Mucosa of rectum (tissue), 2 donors: Measurements from ENCODE around the gene SMURF2.

Source experiments
- H3K27ac ChIP-seq, 2 donors: one replicate each; pipeline ENCODE4 v1.7.0; 2013; ENCODE audit warnings: inconsistent platforms in 2 of 2, low read depth in 2 of 2, low read length in 2 of 2
- H3K27me3 ChIP-seq, 2 donors: one replicate each; pipeline ENCODE4 v1.7.0; 2013; ENCODE audit warnings: low read length in 2 of 2; ENCODE audit not compliant: control insufficient read depth in 2 of 2, insufficient read depth in 2 of 2
- H3K36me3 ChIP-seq, 2 donors: one replicate each; pipeline ENCODE4 v1.7.0; 2013; ENCODE audit warnings: low read length in 2 of 2; ENCODE audit not compliant: control insufficient read depth in 2 of 2, insufficient read depth in 2 of 2
- H3K4me1 ChIP-seq, 2 donors: one replicate each; pipeline ENCODE4 v1.7.0; 2013; ENCODE audit warnings: low read length in 2 of 2, mild to moderate bottlenecking in 1 of 2; ENCODE audit not compliant: control insufficient read depth in 2 of 2, insufficient read depth in 2 of 2
- H3K4me3 ChIP-seq, 2 donors: one replicate each; pipeline ENCODE4 v1.7.0; 2013; ENCODE audit warnings: low read length in 2 of 2
- H3K9ac ChIP-seq, 2 donors: one replicate each; pipeline ENCODE4 v1.7.0; 2013; ENCODE audit warnings: low read length in 2 of 2, low read depth in 1 of 2, mild to moderate bottlenecking in 1 of 2
- H3K9me3 ChIP-seq, 2 donors: one replicate each; pipeline ENCODE4 v1.7.0; 2013; ENCODE audit warnings: low read length in 2 of 2; ENCODE audit not compliant: control insufficient read depth in 2 of 2
- donor health status: healthy.
- donor health status: Normal muscosa, but diverticular disease.

SMURF2 gene

DNA sequence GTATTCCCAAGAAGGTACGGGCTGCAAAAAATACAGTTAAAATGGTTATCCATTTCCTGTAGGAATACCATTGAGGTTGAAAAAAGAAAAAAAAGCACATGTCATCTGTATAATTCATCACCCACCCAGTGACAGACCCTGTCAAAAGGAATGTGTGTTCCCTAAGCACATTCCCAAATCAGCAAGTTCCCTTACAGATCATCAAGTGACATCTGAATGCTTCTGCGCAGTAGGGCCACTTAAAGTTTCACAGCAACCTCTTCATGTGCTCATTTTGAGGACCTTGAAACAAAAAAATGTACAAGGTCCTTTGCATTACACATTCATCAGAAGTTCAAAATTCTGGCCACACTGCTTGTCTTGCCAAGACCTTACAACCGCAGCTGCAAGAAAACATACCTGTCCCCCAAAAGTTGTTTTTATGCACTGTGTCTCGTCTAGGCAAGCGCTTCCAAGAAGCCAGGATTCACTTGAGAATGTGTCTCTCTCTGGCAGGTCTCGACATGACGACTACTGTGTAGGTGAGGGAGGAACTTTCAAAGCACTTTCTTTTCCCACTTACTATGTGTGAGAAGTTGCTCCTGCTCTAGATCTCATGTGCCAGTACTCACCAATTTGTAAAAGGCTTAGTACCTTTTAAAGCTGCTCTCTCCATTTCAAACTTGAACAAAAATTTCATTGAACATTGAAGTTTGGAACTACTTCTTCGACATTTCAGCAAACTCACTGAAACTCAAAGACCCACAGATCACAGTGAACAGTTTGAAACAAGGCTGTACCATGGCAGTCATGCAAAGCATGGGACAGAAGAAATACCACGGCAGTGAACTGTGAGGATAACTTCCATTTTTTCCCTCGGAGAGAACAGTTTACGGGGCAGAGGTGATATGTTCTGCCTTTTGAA lies 161.0 kb downstream of the SMURF2 start:
- H3K36me3 ChIP-seq, result peaks cover 62 to 68% of the 10 kb centered on the region in 2 donors
- H3K4me3 ChIP-seq, result no peak overlapping the region

DNA sequence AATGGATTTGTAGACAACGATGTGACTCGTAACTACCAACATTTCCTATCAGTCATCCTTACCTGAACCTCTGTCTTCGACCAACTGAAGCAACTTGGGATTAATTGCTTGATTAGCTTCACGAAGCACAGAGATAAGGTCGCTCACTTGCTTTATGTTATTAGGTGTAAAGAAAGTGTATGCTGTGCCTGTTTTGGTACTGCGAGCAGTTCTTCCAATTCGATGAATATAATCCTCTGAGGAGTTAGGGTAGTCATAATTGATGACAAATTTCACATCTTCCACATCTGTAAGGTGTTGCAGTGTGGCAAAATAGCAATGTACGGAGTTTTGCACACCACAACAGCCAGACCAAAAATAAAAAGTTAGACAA lies 161.6 kb downstream of the SMURF2 start:
- Histone ChIP-seq H3K27ac (no peak overlapping the region), H3K9me3 (no peaks in the 10 kb centered on the region), H3K4me1 (peaks cover 40 to 42% of the 10 kb centered on the region in 2 donors), H3K4me3 (no peak overlapping the region), H3K9ac (no peak overlapping the region), H3K36me3 (peaks cover 62 to 68% of the 10 kb centered on the region in 2 donors), H3K27me3 (no peaks in the 10 kb centered on the region)

More for the DNA sequence above, 161.0 kb downstream of the SMURF2 start:
- H3K27me3 ChIP-seq, result no peaks in the 10 kb centered on the region
- no peaks in the 10 kb centered on the region for H3K9me3 ChIP-seq
- H3K4me1 ChIP-seq, result peaks cover 36 to 41% of the 10 kb centered on the region in 2 donors
- H3K9ac ChIP-seq, result no peak overlapping the region
- H3K27ac ChIP-seq, result no peak overlapping the region

DNA sequence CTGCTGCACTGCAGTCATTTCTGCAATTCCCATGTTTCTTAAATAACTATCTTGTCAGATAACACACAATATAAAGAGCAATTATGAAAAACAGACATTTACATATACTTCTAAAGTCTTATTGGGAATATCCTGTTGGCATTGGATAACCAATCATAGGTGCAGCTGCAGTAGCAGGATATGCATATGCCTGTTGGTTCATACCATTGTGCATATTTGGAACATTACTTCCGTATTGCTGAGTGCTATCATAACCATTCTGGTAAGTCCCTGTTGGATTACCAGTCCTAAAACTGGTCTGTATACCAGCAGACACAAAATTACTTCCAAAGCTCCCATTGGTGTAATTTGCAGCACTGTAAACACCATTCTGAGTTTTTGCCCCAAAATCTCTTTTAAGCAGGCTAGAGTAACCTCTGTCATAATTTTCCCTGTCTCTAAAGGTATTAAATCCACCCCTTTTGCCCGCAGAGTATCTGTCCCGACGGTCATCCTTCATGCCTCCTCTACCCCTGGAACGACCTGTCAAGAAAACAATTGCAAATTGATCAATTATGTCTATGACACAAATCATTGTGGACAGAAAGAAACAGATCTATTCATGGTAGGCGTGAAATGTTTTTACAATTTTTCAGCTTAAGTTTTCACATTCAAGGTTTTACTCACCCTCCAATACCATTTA lies 162.2 kb downstream of the SMURF2 start:
- H3K9me3 ChIP-seq, result no peaks in the 10 kb centered on the region
- peaks cover 40 to 42% of the 10 kb centered on the region in 2 donors for H3K4me1 ChIP-seq
- no peak overlapping the region for H3K9ac ChIP-seq
- peaks cover 62 to 67% of the 10 kb centered on the region in 2 donors for H3K36me3 ChIP-seq
- no peak overlapping the region for H3K4me3 ChIP-seq
- no peak overlapping the region for H3K27ac ChIP-seq
- no peaks in the 10 kb centered on the region for H3K27me3 ChIP-seq

DNA sequence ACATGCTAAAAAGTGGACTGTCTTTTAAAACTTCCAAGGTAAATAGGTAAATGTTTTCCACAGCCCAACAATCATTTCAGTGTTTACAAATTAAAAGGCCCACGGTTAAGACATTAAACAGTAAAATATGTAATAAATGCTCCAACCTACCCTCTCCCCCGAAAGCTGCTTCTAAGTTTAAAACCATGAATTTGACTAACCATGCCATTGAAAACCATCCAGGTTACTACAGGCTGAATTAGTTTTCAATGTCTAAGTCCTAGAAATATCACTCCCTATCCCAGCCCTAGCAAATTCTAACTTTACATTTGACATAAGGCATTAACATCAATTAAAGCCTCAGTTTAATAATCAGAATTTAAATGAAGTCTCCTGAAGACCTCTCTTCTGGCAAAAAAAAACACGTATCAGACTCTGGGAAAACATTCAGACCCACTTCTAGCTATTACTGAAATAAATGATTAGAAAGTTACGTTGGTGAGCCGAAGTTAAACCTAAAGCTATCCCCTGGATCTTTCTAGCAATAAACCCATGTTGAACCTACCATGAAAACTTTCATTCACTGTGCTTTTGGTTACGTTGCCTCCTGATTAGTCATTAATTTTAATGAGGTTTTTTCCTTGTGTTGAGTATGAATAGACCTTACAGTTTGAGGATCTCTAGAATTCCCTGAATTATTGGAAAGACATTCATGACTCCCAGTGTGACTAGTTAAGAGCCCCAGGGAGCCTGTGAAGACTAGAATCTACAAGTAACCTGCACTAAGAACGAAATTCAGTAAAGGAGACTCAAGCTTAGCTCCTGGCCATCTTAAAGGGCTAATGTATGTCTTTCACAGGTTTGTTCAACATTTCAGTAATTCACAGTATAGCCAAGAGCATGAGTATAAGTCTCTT lies 163.6 kb downstream of the SMURF2 start:
- peaks cover 29 to 33% of the 10 kb centered on the region in 2 donors for H3K4me1 ChIP-seq
- H3K27ac ChIP-seq, result peak overlapping the region in 1 of 2 donors; percentile 8
- no peaks in the 10 kb centered on the region for H3K9me3 ChIP-seq
- H3K9ac ChIP-seq, result no peak overlapping the region
- no peaks in the 10 kb centered on the region for H3K27me3 ChIP-seq
- peaks cover 53% of the 10 kb centered on the region in 2 donors for H3K36me3 ChIP-seq
- no peak overlapping the region for H3K4me3 ChIP-seq

DNA sequence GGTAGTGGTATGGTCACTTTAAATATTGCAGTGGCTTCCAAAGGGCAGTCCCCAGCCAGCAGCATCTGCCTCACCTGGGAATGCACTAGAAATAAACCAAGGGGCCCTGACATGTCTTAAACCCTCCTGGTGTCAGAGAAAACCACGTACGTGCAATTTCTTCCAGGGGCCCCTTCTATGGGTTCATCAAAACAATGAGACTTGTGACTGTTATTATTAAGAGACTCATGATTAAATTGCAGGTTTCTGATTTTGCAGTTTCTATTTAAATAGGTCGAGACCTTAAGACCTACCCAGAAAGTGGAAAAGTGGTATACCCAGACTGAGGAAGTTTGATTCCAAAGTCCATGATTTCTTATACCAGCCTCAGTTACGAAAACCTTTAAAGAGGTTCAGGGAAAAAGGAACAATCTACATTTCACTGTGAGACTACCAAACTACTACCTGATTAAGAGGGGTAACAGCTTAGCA lies 164.5 kb downstream of the SMURF2 start:
- H3K27me3 ChIP-seq, result no peaks in the 10 kb centered on the region
- H3K4me3 ChIP-seq, result peak overlapping the region; percentile 88
- H3K4me1 ChIP-seq, result peaks cover 24 to 27% of the 10 kb centered on the region in 2 donors
- H3K9ac ChIP-seq, result peak overlapping the region; percentile 74 to 80
- no peaks in the 10 kb centered on the region for H3K9me3 ChIP-seq
- H3K27ac ChIP-seq, result peak overlapping the region; percentile 89 to 90
- H3K36me3 ChIP-seq, result peaks cover 47 to 48% of the 10 kb centered on the region in 2 donors

DNA sequence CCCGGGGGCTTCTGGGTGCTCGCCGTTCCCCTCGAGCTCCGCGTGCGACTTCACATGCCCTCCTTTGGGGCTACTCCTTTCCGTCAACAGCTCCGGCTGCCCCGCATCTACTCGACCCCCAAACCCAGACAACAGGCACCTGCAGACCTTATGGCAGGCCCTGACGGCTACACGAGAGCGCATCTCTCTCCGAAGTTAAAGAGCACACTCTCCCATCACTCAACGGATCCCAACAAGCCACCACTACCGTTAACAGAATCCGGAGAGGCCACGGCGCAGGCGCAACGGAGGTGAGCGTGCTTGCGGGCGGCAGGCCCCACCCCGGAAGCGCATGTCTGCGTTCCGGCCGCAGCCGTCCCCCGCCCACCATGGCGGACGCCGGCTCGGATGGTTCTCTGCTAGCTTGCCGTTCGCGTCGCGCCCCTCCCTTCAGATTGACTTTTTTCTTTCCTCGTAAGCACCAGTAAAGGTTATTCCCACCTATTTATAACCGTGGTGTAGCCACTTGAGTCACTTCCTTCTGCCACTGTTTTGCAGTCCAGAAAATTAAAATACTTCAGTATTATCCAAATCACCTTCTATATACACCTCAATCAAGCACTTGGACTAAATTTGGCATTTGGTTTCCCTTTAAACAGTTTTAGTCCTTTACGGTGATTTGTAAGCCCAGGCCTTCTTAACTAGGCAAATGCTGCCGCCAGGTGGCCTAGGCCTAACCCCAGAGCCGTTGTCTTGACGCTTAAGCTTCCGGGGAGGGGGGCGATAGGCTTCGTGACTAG lies 165.1 kb downstream of the SMURF2 start, which contains the start of gene POLG2:
TSS of gene POLG2 (minus strand) at position 269 of the 779 bp plus-strand sequence. CDS start at position 183, 86 bp downstream.
- Histone ChIP-seq H3K9me3 (no peaks in the 10 kb centered on the region), H3K4me3 (peak within 1 kb of the TSS; percentile 88), H3K4me1 (peaks cover 23 to 24% of the 10 kb centered on the region in 2 donors), H3K27ac (peak within 1 kb of the TSS; percentile 89 to 90), H3K9ac (peak within 1 kb of the TSS; percentile 74 to 80), H3K27me3 (no peaks in the 10 kb centered on the region), H3K36me3 (peaks cover 42 to 44% of the 10 kb centered on the region in 2 donors)

DNA sequence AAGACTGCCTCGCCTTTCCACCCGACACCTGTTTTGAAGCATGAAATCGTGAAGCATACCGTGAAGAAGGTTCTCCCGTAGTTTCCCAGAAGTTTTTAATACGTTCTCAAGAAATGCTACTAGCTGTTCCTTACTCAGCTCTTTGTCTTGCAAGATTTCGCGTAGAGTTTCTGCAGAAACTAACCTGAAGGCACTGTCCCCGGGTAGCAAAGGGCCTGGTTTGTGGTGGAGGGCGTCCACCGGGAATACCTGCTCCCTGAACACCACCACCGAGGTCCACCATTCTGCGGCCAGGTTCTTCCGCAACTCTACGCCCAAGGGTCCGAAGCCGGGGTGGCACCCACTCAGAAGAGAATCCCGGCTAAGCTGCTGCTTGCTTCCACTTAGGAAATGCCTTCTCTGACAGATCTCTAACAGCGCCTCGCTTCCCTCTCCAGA lies 165.7 kb downstream of the SMURF2 start:
- no peaks in the 10 kb centered on the region for H3K27me3 ChIP-seq
- peak overlapping the region; percentile 89 to 90 for H3K27ac ChIP-seq
- peak overlapping the region; percentile 74 to 80 for H3K9ac ChIP-seq
- H3K4me3 ChIP-seq, result peak overlapping the region; percentile 88
- peaks cover 23 to 24% of the 10 kb centered on the region in 2 donors for H3K4me1 ChIP-seq
- no peaks in the 10 kb centered on the region for H3K9me3 ChIP-seq
- H3K36me3 ChIP-seq, result peaks cover 36 to 40% of the 10 kb centered on the region in 2 donors
